GM18873 (cell line): ENCODE results near the gene PRSS27.
"Not testable (repeated sequence)": the region's sequence is repeated elsewhere in the genome, so short reads cannot be mapped to it uniquely, and the experiment has no call there.

ENCODE experiments used
- ATAC-seq: cut with Tn5 transposase; IDR thresholded peaks from one replicate; pipeline ENCODE4 v1.9.1; 2021; ENCODE audit warnings: mild to moderate bottlenecking, moderate library complexity, moderate number of reproducible peaks; ENCODE audit not compliant: unreplicated experiment, low FRiP score

The PRSS27 gene

GRCh38 chr16:2682209-2683021 is 37.6 kb downstream of the PRSS27 start, which contains the start of gene KCTD5:
Gene KCTD5 (plus strand): TSS chr16:2682523. CDS start chr16:2682549, 26 bp downstream.
- ATAC-seq = peak; percentile 49

DNA sequence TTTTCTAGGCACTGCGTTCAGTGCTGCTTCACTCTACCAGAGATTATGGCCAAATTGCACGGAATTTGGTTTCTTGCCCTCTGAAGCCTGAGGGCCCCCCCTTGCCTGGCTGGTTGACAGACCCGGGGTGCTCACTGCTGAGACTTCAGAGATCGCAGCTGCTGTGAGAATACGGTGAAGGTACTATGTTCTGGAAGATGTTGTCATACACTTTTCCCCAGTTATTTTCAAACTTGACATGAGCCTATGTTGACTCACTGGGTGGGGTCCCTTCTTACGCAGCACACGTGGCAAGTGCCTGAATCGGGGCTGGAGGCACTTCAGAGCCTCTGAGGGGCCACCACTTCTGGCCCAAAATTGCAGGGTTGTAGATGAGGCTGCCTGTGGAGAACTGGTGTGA is 39.7 kb downstream of the PRSS27 start:
- ATAC-seq = not testable (repeated sequence)

DNA sequence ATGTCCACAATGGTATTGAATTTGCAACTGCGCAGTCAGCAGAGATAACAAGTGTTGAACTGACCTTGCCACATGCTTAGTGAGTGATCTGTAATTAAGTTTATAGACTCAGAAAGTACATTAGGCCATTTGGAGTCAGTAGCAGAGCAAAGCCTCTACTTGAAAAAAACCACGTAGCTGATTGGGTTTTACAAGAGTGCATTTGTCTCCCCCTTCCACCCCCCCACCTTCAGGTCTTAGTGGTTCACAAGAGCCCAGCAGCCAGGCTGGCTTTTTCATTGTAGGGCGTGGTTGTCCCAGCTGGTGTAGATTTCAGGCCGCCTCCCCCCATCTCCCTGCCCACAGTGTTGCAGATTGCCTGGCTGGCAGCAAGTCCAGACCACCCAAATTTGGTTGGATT is 40.1 kb downstream of the PRSS27 start:
- not testable (repeated sequence) for ATAC-seq

DNA sequence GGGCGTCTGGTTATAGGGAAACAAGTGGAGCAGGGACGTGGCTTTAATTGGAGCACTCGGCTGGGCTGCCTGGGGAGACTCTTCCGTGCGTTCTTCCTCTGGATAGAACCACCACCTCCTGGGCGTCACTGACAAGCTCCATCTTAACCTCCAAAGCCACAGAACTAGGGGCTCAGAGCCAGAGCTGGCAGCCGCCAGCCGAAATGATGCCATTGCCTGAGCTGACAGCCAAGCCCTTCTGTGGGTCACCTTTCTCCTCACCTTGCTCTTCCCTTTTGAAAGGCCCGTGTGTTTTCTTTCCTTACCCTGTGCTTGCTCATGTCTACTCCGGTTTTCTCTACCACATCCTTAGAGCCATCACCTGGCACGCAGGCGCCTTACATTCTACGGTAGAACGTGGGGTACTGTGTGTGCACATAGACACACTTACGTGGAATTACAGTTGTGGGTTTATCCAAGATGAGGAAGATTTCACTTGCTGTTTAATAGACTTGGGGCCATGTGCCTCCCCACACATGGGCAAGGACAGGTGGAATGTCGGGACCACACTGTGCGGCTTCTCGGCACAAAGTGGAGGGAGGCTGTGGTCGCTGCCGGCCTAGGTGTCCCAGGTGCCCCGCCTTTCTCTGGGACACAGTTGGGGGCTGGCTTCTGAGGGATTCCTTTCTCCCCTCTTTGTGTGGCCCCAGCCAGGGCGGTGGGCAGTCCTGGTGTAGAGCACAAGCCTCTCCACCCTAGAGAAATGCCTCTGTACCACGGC is 41.6 kb downstream of the PRSS27 start:
- ATAC-seq = not testable (repeated sequence)

- not testable (repeated sequence) for ATAC-seq
Measured at GRCh38 chr16:2676937-2677336, 43.1 kb downstream of the PRSS27 start.

DNA sequence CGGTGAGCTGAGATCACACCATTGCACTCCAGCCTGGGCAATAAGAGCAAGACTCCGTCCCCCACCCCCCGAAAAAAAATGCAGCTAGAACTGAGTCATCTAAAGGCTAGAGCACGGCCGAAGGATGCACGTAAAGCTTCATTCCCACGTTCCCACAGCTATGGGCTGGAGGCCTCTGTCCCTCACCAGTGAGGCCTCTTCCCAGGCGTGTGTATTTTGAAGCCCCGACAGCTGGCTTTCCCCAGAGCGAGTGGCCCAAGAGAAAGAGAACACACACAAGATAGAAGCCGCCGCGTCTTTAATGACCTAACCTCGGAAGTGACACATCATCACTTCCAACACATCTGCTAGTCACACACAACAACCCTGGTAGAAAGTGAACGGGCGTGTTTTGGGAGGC is 44.3 kb downstream of the PRSS27 start:
- ATAC-seq = no peak

GRCh38 chr16:2675021-2675420 is 45.0 kb downstream of the PRSS27 start:
- no peak for ATAC-seq

- peak; percentile 75 for ATAC-seq
Measured at GRCh38 chr16:2673066-2673999, 46.7 kb downstream of the PRSS27 start.

DNA sequence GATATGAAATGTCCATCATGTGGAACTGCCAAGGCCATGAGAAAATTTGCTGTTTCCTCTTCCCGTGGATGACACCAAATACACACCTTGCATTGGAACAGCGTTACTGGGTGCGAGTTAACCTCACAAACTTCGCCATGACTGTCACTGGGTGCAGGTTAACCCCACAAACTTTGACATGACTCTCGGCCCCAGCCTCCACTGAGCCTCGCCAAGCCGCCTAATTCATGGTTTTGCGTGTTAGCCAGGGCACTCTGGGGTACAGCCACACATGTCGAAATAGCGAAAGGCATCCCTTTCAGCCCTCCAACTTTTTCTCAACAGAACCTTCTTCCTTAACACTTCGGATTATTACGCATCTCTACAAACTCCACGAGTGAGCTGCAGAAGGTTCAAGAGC is 48.3 kb downstream of the PRSS27 start:
- ATAC-seq = no peak

GRCh38 chr16:2671193-2671592 is 48.8 kb downstream of the PRSS27 start:
- not testable (repeated sequence) for ATAC-seq

- not testable (repeated sequence) for ATAC-seq
Measured at GRCh38 chr16:2670017-2670416, 50.0 kb downstream of the PRSS27 start.

GRCh38 chr16:2669587-2669986 is 50.4 kb downstream of the PRSS27 start:
- not testable (repeated sequence) for ATAC-seq

DNA sequence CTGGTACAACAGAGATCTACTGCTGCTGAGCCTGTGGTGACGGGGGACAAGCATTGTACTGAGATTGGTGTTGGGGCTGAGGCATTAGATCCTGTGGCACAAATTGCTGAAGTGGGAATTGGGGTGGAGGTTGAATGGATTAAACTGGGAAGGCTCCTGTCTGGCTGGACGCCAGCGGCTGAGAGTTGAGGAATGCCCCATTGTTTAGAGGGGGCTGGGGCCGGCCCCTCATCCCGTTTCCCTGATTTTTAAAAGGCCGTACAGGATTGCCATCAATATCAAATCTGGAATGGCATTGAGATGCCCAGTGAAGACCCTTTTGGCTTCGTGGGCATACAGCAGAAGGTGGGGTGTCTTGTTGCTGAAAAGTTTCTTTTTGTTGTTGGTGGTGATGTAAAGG is 53.4 kb downstream of the PRSS27 start:
- ATAC-seq = not testable (repeated sequence)

- ATAC-seq = no peak
Measured at GRCh38 chr16:2664574-2664982, 55.4 kb downstream of the PRSS27 start.

DNA sequence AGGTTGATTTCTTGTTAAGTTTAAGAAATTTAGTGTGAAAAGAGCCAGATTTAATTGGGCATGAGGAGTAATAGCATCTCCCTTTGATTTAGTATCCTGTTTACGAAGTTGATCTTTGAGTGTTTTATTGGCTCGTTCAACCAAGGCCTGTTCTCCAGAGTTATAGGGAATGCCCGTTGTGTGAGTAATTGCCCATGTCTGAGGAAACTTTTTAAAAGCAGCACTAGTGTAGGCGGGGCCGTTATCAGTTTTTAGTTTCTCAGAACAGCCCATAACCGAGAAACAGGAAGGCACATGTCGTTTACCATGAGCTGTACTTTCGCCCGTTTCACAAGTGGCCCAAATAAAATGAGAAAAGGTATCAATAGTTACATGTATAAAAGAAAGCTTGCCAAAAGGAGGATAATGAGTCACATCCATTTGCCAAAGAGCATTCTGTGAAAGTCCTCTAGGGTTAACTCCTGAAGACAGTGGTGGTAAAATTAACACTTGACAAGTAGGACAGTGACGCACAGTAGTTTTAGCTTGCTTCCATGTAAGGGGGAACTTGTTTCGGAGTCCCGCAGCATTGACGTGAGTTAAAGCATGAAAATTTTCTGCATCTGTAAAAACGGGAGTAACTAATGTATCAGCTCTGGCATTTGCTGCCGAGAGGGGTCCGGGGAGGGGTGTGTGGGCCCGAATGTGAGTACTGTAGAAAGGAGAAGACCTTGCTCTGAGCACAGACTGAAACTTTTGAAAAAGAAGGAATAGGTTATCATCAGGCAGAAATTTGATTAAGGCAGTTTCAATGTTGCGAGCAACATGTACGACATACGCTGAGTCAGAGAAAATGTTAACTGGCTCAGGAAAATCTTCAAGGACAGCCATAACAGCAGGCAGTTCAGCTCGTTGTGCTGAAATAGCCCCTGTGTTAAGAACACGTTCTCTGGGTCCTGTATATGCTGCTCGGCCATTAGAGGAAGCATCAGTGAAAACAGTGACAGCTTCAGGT is 56.2 kb downstream of the PRSS27 start:
- ATAC-seq = no peak
